ENCODE data around the gene KRT80.

- no peak for TF ChIP-seq CTCF (IDR thresholded peaks at IDR 0.05 in 8 of 11, conservative IDR thresholded peaks at IDR 0.05 in 3 of 11)
- no peak for TF ChIP-seq POLR2A (IDR thresholded peaks at IDR 0.05)
- TF ChIP-seq POLR2AphosphoS5 (IDR thresholded peaks at IDR 0.05), result no peak
Measured at GRCh38 chr12:52148464-52149181, 43.2 kb downstream of the KRT80 start.

Measured in spleen (tissue), 7 donors.